ENCODE data around the gene PWWP2B.
A peak's percentile ranks its signal among the peaks of the same experiment; 100 is the strongest.

Gene PWWP2B

DNA sequence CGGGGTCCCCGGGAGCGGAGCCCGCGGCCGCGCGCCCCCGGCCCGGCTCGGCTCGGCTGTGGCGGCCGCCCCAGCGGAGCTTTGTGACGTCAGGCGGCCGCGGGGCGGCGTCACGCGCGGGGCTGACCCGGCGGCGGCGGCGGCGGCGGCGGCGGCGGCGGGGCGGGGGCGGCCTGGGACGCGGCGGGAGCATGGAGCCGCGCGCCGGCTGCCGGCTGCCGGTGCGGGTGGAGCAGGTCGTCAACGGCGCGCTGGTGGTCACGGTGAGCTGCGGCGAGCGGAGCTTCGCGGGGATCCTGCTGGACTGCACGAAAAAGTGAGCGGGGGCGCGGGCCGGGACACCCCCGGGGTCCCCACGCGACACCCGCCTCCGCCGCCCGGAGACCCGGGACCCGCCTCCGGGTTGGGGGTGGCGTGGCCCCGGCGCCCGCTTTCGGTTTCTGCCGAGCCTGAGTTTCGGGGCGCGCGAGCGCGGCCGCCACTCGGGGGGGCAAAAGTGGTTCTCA lies at the start of gene PWWP2B:
Gene PWWP2B, plus strand, starts transcription at position 165 of the 506 bp plus-strand sequence. Its CDS starts 27 bp downstream, at position 192.
- TF ChIP-seq, protein P1, sequence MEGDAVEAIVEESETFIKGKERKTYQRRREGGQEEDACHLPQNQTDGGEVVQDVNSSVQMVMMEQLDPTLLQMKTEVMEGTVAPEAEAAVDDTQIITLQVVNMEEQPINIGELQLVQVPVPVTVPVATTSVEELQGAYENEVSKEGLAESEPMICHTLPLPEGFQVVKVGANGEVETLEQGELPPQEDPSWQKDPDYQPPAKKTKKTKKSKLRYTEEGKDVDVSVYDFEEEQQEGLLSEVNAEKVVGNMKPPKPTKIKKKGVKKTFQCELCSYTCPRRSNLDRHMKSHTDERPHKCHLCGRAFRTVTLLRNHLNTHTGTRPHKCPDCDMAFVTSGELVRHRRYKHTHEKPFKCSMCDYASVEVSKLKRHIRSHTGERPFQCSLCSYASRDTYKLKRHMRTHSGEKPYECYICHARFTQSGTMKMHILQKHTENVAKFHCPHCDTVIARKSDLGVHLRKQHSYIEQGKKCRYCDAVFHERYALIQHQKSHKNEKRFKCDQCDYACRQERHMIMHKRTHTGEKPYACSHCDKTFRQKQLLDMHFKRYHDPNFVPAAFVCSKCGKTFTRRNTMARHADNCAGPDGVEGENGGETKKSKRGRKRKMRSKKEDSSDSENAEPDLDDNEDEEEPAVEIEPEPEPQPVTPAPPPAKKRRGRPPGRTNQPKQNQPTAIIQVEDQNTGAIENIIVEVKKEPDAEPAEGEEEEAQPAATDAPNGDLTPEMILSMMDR (IDR thresholded peaks at IDR 0.05; ENCODE audit: extremely low read depth, insufficient read depth, missing control alignments), result no peak
- in situ Hi-C loops (cut with MboI; ENCODE audit: low pct_unique_long_range_greater_than_20kb, low sequenced_read_pairs, unreplicated experiment), result no loop called here
- DNase-seq (ENCODE audit: low spot score), result peak; percentile 77

DNA sequence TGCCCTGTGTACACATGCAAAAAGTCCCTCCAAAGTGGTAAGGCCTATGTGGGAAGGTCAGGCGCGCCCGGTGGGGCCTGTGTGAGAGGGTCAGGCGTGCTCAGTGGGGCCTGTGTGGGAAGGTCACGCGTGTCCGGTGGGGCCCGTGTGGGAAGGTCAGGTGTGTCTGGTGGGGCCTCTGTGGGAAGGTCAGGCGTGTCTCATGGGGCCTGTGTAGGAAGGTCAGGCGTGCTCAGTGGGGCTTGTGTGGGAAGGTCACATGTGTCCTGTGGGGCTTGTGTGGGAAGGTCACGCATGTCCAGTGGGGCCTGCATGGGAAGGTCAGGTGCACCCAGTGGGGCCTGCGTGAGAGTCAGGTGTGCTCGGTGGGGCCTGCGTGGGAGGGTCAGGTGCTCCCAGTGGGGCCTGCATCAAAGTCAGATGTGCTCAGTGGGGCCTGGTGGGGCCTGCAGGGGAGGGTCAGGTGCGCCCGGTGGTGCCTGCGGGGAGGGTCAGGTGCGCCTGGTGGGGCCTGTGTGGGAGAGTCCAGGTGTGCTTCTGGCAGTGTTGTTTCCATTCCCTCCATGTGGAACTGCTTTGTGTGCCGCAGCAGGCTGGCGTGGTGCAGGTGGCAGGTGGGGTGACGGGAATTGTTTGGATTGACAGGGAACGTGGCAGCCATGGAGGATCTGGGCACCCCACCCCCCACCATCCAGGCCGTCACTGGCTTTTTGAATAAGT lies 49.6 kb upstream of the PWWP2B start:
- TF ChIP-seq, protein P1 (IDR thresholded peaks at IDR 0.05; ENCODE audit: extremely low read depth, insufficient read depth, missing control alignments), result no peak

DNA sequence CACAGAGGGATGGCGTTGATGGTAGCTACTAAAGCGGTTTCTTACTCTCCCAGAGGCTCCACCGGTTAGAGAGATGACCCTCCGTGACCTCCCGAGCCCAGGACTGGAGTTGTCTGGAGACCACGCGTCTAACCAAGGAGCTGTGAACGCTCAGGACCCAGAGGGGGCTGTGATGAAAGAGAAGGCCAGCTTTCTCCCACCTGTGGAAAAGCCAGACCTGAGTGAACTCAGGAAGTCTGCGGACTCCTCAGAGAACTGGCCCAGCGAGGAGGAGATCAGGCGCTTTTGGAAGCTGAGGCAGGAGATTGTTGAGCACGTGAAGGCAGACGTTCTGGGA lies 49.1 kb upstream of the PWWP2B start:
- in situ Hi-C loops (cut with MboI; ENCODE audit: low pct_unique_long_range_greater_than_20kb, low sequenced_read_pairs, unreplicated experiment), result loop anchor here (10.0 kb wide), 1 partner anchor 123 kb away; no protein-coding TSS in a partner anchor
- DNase-seq (ENCODE audit: low spot score), result no peak
- TF ChIP-seq, protein P1 (IDR thresholded peaks at IDR 0.05; ENCODE audit: extremely low read depth, insufficient read depth, missing control alignments), result no peak

More for the DNA sequence above, 49.6 kb upstream of the PWWP2B start:
- in situ Hi-C loops (cut with MboI; ENCODE audit: low pct_unique_long_range_greater_than_20kb, low sequenced_read_pairs, unreplicated experiment), result loop anchor here (10.0 kb wide), 1 partner anchor 123 kb away; no protein-coding TSS in a partner anchor
- DNase-seq (ENCODE audit: low spot score), result no peak

DNA sequence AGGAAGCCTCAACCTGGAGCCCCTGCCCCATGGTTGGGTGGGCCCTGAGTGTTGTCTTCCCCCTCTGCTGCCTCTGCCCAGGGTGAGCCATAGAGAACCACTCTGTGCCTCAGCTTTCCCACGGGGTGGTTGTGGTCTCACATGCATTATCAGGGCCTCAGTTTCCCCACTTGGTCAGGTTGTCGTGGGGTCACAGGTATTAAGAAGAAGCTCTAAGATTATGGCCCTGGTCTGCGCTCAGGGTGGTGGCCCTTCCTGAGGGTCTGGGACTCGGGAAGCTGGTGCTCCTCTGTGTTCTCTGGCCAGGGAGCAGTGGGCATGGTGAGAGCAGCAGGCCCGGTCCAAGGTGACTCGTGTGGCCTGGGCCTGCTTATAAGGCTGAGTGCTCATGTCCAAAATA lies 47.2 kb upstream of the PWWP2B start:
- TF ChIP-seq, protein P1 (IDR thresholded peaks at IDR 0.05; ENCODE audit: extremely low read depth, insufficient read depth, missing control alignments), result no peak
- DNase-seq (ENCODE audit: low spot score), result no peak
- in situ Hi-C loops (cut with MboI; ENCODE audit: low pct_unique_long_range_greater_than_20kb, low sequenced_read_pairs, unreplicated experiment), result loop anchor here (10.0 kb wide), 1 partner anchor 125 kb away; no protein-coding TSS in a partner anchor

DNA sequence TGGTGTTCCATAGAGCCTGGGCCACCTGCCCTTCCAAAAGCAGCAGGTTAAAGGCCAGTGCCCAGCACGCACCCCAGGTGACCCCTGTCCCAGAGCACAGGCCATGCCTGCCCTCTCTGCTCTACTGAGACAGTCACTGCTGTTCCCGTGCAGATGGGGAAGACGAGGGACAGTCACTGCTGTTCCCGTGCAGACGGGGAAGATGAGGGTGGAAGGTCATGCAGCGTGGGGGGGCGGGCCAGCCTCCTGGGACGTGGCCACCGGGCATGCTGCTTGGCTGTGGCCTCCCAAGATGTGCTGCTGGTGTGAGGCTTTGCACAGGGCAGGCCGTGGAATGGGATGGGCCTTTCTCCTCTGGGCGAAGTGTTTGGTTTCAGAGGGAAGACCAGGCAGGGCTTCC lies 46.6 kb upstream of the PWWP2B start:
- in situ Hi-C loops (cut with MboI; ENCODE audit: low pct_unique_long_range_greater_than_20kb, low sequenced_read_pairs, unreplicated experiment), result no loop called here
- no peak for DNase-seq (ENCODE audit: low spot score)
- TF ChIP-seq, protein P1 (IDR thresholded peaks at IDR 0.05; ENCODE audit: extremely low read depth, insufficient read depth, missing control alignments), result no peak

DNA sequence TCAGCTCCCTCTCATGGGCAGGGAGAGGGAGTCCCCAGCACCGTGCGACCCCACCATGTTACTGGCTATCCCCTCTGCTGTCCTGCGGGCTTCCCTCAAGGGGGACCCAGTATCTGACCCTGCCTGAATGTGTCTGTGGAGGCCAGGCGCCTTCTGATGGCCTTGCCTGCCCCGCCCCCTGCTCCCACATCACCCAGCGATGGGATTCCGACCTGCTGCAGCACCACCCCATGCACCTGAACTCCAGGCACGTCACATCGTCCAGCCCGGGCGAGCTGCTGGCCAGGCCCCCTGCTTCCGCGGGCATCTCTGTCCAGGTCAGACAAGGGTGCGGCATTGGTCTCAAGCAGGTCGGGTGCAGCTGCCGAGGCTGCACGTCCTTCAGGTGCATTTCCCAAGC lies 46.1 kb upstream of the PWWP2B start:
- TF ChIP-seq, protein P1 (IDR thresholded peaks at IDR 0.05; ENCODE audit: extremely low read depth, insufficient read depth, missing control alignments), result no peak
- in situ Hi-C loops (cut with MboI; ENCODE audit: low pct_unique_long_range_greater_than_20kb, low sequenced_read_pairs, unreplicated experiment), result no loop called here
- DNase-seq (ENCODE audit: low spot score), result no peak

All from GM13977 (cell line).